GM23338 (cell line): Measurements from ENCODE around the gene TECPR2. TPM values are rescaled to one million over a fixed set of nuclear protein-coding genes. Genes with fewer than 3 reads are reported as not detected.

Experiments
- ATAC-seq: fragments of 200-7000 bp; cut with Tn5 transposase; 3 replicates; pipeline ENCODE4 v1.9.1; 2020
- DNase-seq: peaks from one replicate; pipeline ENCODE4 v3.0.0-alpha.2; 2015; ENCODE audit warnings: low spot score
- H2AFZ ChIP-seq: fragments of 200-600 bp; sonication (generic); 2 replicates; pipeline ENCODE4 v1.8.0; 2016; ENCODE audit warnings: antibody characterized with exemption, mild to moderate bottlenecking, moderate library complexity
- H3F3A ChIP-seq: fragments of 200-600 bp; sonication (generic); replicated peaks from 2 replicates; pipeline ENCODE4 v1.8.0; 2017; ENCODE audit warnings: antibody characterized with exemption, mixed run types, low read depth
- H3K27ac ChIP-seq: fragments of 200-600 bp; sonication (generic); 2 replicates; pipeline ENCODE4 v1.6.1; 2016; ENCODE audit warnings: low read depth
- H3K27me3 ChIP-seq: fragments of 200-600 bp; sonication (generic); 2 replicates; pipeline ENCODE4 v1.8.0; 2016; ENCODE audit warnings: mild to moderate bottlenecking, mixed run types, moderate library complexity; ENCODE audit not compliant: insufficient read depth
- H3K36me3 ChIP-seq: fragments of 200-600 bp; sonication (generic); 2 replicates; pipeline ENCODE4 v1.8.0; 2016; ENCODE audit warnings: mild to moderate bottlenecking; ENCODE audit not compliant: insufficient read depth
- H3K4me1 ChIP-seq: fragments of 200-600 bp; sonication (generic); 2 replicates; pipeline ENCODE4 v1.8.0; 2016; ENCODE audit warnings: mild to moderate bottlenecking, moderate library complexity; ENCODE audit not compliant: insufficient read depth
- H3K4me2 ChIP-seq: fragments of 200-600 bp; sonication (generic); 2 replicates; pipeline ENCODE4 v1.7.1; 2017; ENCODE audit warnings: mixed run types
- H3K4me3 ChIP-seq: fragments of 200-600 bp; sonication (generic); 2 replicates; pipeline ENCODE4 v1.6.1; 2016; ENCODE audit warnings: mixed run types
- H3K79me2 ChIP-seq: fragments of 200-600 bp; sonication (generic); replicated peaks from 2 replicates; pipeline ENCODE4 v1.8.0; 2017; ENCODE audit warnings: mild to moderate bottlenecking; ENCODE audit not compliant: insufficient read depth
- H3K9me2 ChIP-seq: fragments of 200-600 bp; sonication (generic); 2 replicates; pipeline ENCODE4 v1.8.0; 2017; ENCODE audit not compliant: insufficient read depth
- H4K20me1 ChIP-seq: fragments of 200-600 bp; sonication (generic); replicated peaks from 2 replicates; pipeline ENCODE4 v1.8.0; 2017; ENCODE audit warnings: mild to moderate bottlenecking; ENCODE audit not compliant: insufficient read depth
- H3K27ac Mint-ChIP-seq: 2 replicates; pipeline ENCODE4 v1.8.0; 2020; ENCODE audit warnings: inconsistent platforms, mild to moderate bottlenecking, moderate library complexity, mixed read lengths
- H3K27me3 Mint-ChIP-seq: 3 replicates; pipeline ENCODE4 v1.8.0; 2022; ENCODE audit warnings: low read depth, mild to moderate bottlenecking, moderate library complexity, mixed read lengths, inconsistent platforms; ENCODE audit not compliant: insufficient read depth, poor library complexity
- H3K36me3 Mint-ChIP-seq: 3 replicates; pipeline ENCODE4 v1.8.0; 2021; ENCODE audit warnings: low read depth, mild to moderate bottlenecking, inconsistent platforms, moderate library complexity, mixed read lengths
- H3K4me1 Mint-ChIP-seq: 3 replicates; pipeline ENCODE4 v1.8.0; 2020; ENCODE audit warnings: mild to moderate bottlenecking, inconsistent platforms, mixed read lengths
- H3K4me3 Mint-ChIP-seq: 3 replicates; pipeline ENCODE4 v1.8.0; 2021; ENCODE audit warnings: moderate library complexity, mild to moderate bottlenecking, inconsistent platforms, mixed read lengths
- H3K9me3 Mint-ChIP-seq: 3 replicates; pipeline ENCODE4 v1.8.0; 2020; ENCODE audit warnings: moderate library complexity, mild to moderate bottlenecking, inconsistent platforms, mixed read lengths
- EZH2 ChIP-seq: fragments of 200-600 bp; sonication (generic); IDR thresholded peaks from one replicate; pipeline ENCODE4 v1.8.0; 2017; ENCODE audit warnings: antibody characterized with exemption, mild to moderate bottlenecking, low read depth; ENCODE audit not compliant: unreplicated experiment
- EZH2phosphoT487 ChIP-seq: fragments of 200-600 bp; sonication (generic); IDR thresholded peaks from one replicate; pipeline ENCODE4 v1.8.1; 2018; ENCODE audit warnings: antibody characterized with exemption; ENCODE audit not compliant: unreplicated experiment
- NANOG ChIP-seq: IDR thresholded peaks from 2 replicates; pipeline ENCODE4 v1.6.1; 2016; ENCODE audit warnings: antibody characterized with exemption, borderline replicate concordance
- REST ChIP-seq: IDR thresholded peaks from one replicate; pipeline ENCODE4 v1.6.1; 2018; ENCODE audit warnings: antibody characterized with exemption; ENCODE audit not compliant: unreplicated experiment
- STAT1 ChIP-seq: IDR thresholded peaks from one replicate; pipeline ENCODE4 v1.6.1; 2016; ENCODE audit warnings: antibody characterized with exemption; ENCODE audit not compliant: unreplicated experiment
- ZNF331 ChIP-seq: fragments of 250-450 bp; sonication (Bioruptor Pico); IDR thresholded peaks from 2 replicates; pipeline ENCODE4 v1.5.0; 2020; ENCODE audit warnings: low read depth, mild to moderate bottlenecking, moderate library complexity
- ZNF462 ChIP-seq: fragments of 250-450 bp; sonication (Bioruptor Pico); IDR thresholded peaks from 2 replicates; pipeline ENCODE4 v1.5.0; 2020; ENCODE audit warnings: mild to moderate bottlenecking, moderate library complexity
- polyA plus RNA-seq: library from polyadenylated mRNA; unstranded; fragments of >200 nt; fragmentation: Nextera tagmentation; extraction: Ambion mirVana; gene quantifications from 2 replicates; pipeline ENCODE4 v1.2.1, GENCODE V29; 2016
- total RNA-seq: library from RNA; depleted of rRNA; stranded (reverse); fragments of >200 nt; shearing (Covaris generic); gene quantifications from 2 replicates; pipeline ENCODE4 v1.2.3, GENCODE V29; 2014

The TECPR2 gene
- total and polyA plus RNA-seq, 2 experiments from 2014 or later: 4.8 to 20.5 TPM

- Histone ChIP-seq H3K27ac (no peak overlapping the region), H3K79me2 (no peaks in the 10 kb centered on the region), H3K9me2 (no peaks in the 10 kb centered on the region), H4K20me1 (no peaks in the 10 kb centered on the region), H3K4me1 (peaks cover 13% of the 10 kb centered on the region; the same call in 1 of the 2 replicates), H3F3A (peaks cover 13% of the 10 kb centered on the region; the same call in 1 of the 2 replicates), H2AFZ (peak overlapping the region; percentile 98), H3K4me2 (peak overlapping the region; percentile 89), H3K36me3 (no peaks in the 10 kb centered on the region), H3K4me3 (peak overlapping the region; percentile 61), H3K27me3 (peaks cover 19% of the 10 kb centered on the region)
- Mint-ChIP-seq H3K36me3 (no peaks in the 10 kb centered on the region), H3K9me3 (no peaks in the 10 kb centered on the region; the same call in 2 of the 3 replicates), H3K27me3 (peaks cover 27% of the 10 kb centered on the region), H3K4me1 (peaks cover 16% of the 10 kb centered on the region), H3K27ac (no peak overlapping the region), H3K4me3 (peak overlapping the region; percentile 48; the same call in 2 of the 3 replicates)
- ATAC-seq (peak; percentile 31), DNase-seq (peak; percentile 64)
- TF ChIP-seq NANOG: no peak
- TF ChIP-seq REST: no peak
- no peak for TF ChIP-seq ZNF462 (CRISPR knock-in tag)
- TF ChIP-seq EZH2phosphoT487: no peak
- no peak for TF ChIP-seq STAT1
- TF ChIP-seq ZNF331 (CRISPR knock-in tag): no peak
- peak; percentile 29 for TF ChIP-seq EZH2
These were observed 181.5 kb downstream of the TECPR2 start for GRCh38 chr14:102544046-102544746.
